ENCODE measurements around the gene BAZ1A. TPM values are rescaled to one million over a fixed set of nuclear protein-coding genes. Genes with fewer than 3 reads are reported as not detected.

The BAZ1A gene
- total RNA-seq, 1 experiment from 2014 or later, result 28.2 TPM

- DNase-seq (ENCODE audit: low spot score), result peak; percentile 24
- no peak for TF ChIP-seq ZNF138 (CRISPR knock-in tag; conservative IDR thresholded peaks at IDR 0.05)
- no peak for TF ChIP-seq EMX1 (CRISPR knock-in tag; IDR thresholded peaks at IDR 0.05)
- TF ChIP-seq ZNF219 (CRISPR knock-in tag; IDR thresholded peaks at IDR 0.05; ENCODE audit: borderline replicate concordance), result no peak
- TF ChIP-seq GABPB1 (CRISPR knock-in tag; IDR thresholded peaks at IDR 0.05), result peak; percentile 49
- H3K4me3 Mint-ChIP-seq, result no peak overlapping the region
- H3K27me3 Mint-ChIP-seq (ENCODE audit: low read depth), result no peaks in the 10 kb centered on the region
- peaks cover 58% of the 10 kb centered on the region for H3K36me3 Mint-ChIP-seq
- H3K9me3 Mint-ChIP-seq, result peaks cover 9% of the 10 kb centered on the region
- no peaks in the 10 kb centered on the region for H3K4me1 Mint-ChIP-seq
- ATAC-seq, result peak; percentile 67
- ChIA-PET POLR2A (no interaction called here), CTCF (no interaction called here)
- H3K27ac Mint-ChIP-seq, result no peak overlapping the region
Measured at GRCh38 chr14:34797747-34798583, 77.2 kb downstream of the BAZ1A start.

- H3K27ac Mint-ChIP-seq, result no peak overlapping the region
- H3K4me1 Mint-ChIP-seq, result no peaks in the 10 kb centered on the region
- ChIA-PET POLR2A (no interaction called here), CTCF (no interaction called here)
- ATAC-seq, result no peak
- H3K4me3 Mint-ChIP-seq, result no peak overlapping the region
- TF ChIP-seq ELF4 (CRISPR knock-in tag; IDR thresholded peaks at IDR 0.05; ENCODE audit: low read depth), result no peak
- no peak for TF ChIP-seq CDX4 (CRISPR knock-in tag; IDR thresholded peaks at IDR 0.05; ENCODE audit: borderline replicate concordance)
- no peak for TF ChIP-seq MLX (CRISPR knock-in tag; IDR thresholded peaks at IDR 0.05)
- no peak for TF ChIP-seq ZNF416 (CRISPR knock-in tag; IDR thresholded peaks at IDR 0.05)
- no peak for TF ChIP-seq OVOL2 (CRISPR knock-in tag; IDR thresholded peaks at IDR 0.05; ENCODE audit: borderline replicate concordance)
- no peak for TF ChIP-seq E2F4 (CRISPR knock-in tag; IDR thresholded peaks at IDR 0.05; ENCODE audit: borderline replicate concordance, low read depth)
- TF ChIP-seq ZNF121 (CRISPR knock-in tag; IDR thresholded peaks at IDR 0.05), result no peak
- TF ChIP-seq ATF3 (CRISPR knock-in tag; conservative IDR thresholded peaks at IDR 0.05), result no peak
- no peak for TF ChIP-seq ARID4B (CRISPR knock-in tag; IDR thresholded peaks at IDR 0.05; ENCODE audit: borderline replicate concordance)
- no peak for TF ChIP-seq IRF2 (CRISPR knock-in tag; IDR thresholded peaks at IDR 0.05; ENCODE audit: borderline replicate concordance, low read depth)
- TF ChIP-seq ATF2 (CRISPR knock-in tag; IDR thresholded peaks at IDR 0.05; ENCODE audit: borderline replicate concordance, low read depth), result no peak
- TF ChIP-seq ZSCAN18 (CRISPR knock-in tag; IDR thresholded peaks at IDR 0.05), result no peak
- TF ChIP-seq ZMAT4 (CRISPR knock-in tag; IDR thresholded peaks at IDR 0.05), result no peak
- no peak for TF ChIP-seq GTF2I (CRISPR knock-in tag; conservative IDR thresholded peaks at IDR 0.05)
- no peak for DNase-seq (ENCODE audit: low spot score)
- peaks cover 9% of the 10 kb centered on the region for H3K9me3 Mint-ChIP-seq
- peaks cover 55% of the 10 kb centered on the region for H3K36me3 Mint-ChIP-seq
- no peaks in the 10 kb centered on the region for H3K27me3 Mint-ChIP-seq (ENCODE audit: low read depth)
Measured at GRCh38 chr14:34796902-34797301, 78.3 kb downstream of the BAZ1A start.

Data from WTC11 (cell line).